AG04450 (cell line): ENCODE data around the gene PLPP7. TPM values are rescaled to one million over a fixed set of nuclear protein-coding genes. Genes with fewer than 3 reads are reported as not detected.

Experiments used
- CTCF ChIA-PET: fragments of 300-600, 350-600 bp; formaldehyde crosslinking; extraction: SDS; loops from one replicate; lab custom pipeline; 2022; ENCODE audit warnings: antibody characterized with exemption, inconsistent platforms; lab: Charles Lee
- POLR2A ChIA-PET: fragments of 350-600 bp; formaldehyde crosslinking; extraction: SDS; loops from one replicate; lab custom pipeline; 2021; ENCODE audit warnings: antibody characterized with exemption, inconsistent platforms; lab: Yijun Ruan, JAX
- DNase-seq: peaks from one replicate; pipeline ENCODE4 v3.0.0-alpha.2; 2011; ENCODE audit warnings: low read depth, low spot score
- H3K27ac ChIP-seq: one replicate; pipeline ENCODE4 v1.5.1; 2012; ENCODE audit warnings: low read depth, low read length, control low read depth
- H3K27me3 ChIP-seq: one replicate; pipeline ENCODE4 v1.6.0; 2012; ENCODE audit warnings: low read length; ENCODE audit not compliant: control insufficient read depth, insufficient read depth
- H3K4me3 ChIP-seq: 2 replicates; pipeline ENCODE4 v1.5.1; 2011; ENCODE audit warnings: mild to moderate bottlenecking, low read depth, low read length, control low read depth
- H3K9me3 ChIP-seq: 2 replicates; pipeline ENCODE4 v1.5.1; 2012; ENCODE audit warnings: low read length; ENCODE audit not compliant: control insufficient read depth, insufficient read depth
- CTCF ChIP-seq: IDR thresholded peaks from 2 replicates; pipeline ENCODE4 v1.5.1; 2011; ENCODE audit warnings: low read depth, low read length, control low read depth, inconsistent platforms
- polyA plus RNA-seq: library from polyadenylated mRNA; depleted of rRNA; stranded (reverse); fragments of >200 nt; gene quantifications from 2 replicates; pipeline ENCODE4 v1.2.3, GENCODE V29; 2011

Gene PLPP7
- polyA plus RNA-seq, 1 experiment, result 0.57 TPM

- TF ChIP-seq CTCF, result no peak
- Histone ChIP-seq H3K4me3 (no peak overlapping the region), H3K27ac (no peak overlapping the region), H3K27me3 (peaks cover 44% of the 10 kb centered on the region), H3K9me3 (no peaks in the 10 kb centered on the region)
- ChIA-PET POLR2A (no interaction called here), CTCF (no interaction called here)
- no peak for DNase-seq
Measured at GRCh38 chr9:131281119-131281965, 8.2 kb upstream of the PLPP7 start.

GRCh38 chr9:131282175-131282574 is 7.3 kb upstream of the PLPP7 start:
- DNase-seq, result no peak
- ChIA-PET CTCF (no interaction called here), POLR2A (no interaction called here)
- H3K4me3 ChIP-seq, result no peak overlapping the region
- H3K9me3 ChIP-seq, result no peaks in the 10 kb centered on the region
- TF ChIP-seq CTCF, result no peak
- no peak overlapping the region for H3K27ac ChIP-seq
- peaks cover 43% of the 10 kb centered on the region for H3K27me3 ChIP-seq

- Histone ChIP-seq H3K27me3 (peaks cover 43% of the 10 kb centered on the region), H3K9me3 (no peaks in the 10 kb centered on the region; the same call in 1 of the 2 replicates), H3K27ac (no peak overlapping the region), H3K4me3 (peak overlapping the region; percentile 36; the same call in 1 of the 2 replicates)
- ChIA-PET POLR2A (no interaction called here), CTCF (no interaction called here)
- no peak for TF ChIP-seq CTCF
- DNase-seq, result no peak
Measured at GRCh38 chr9:131282688-131283422, 6.7 kb upstream of the PLPP7 start.

GRCh38 chr9:131284856-131285255 is 4.7 kb upstream of the PLPP7 start:
- no peak for DNase-seq
- TF ChIP-seq CTCF, result no peak
- ChIA-PET POLR2A (no interaction called here), CTCF (no interaction called here)
- Histone ChIP-seq H3K27me3 (peaks cover 38% of the 10 kb centered on the region), H3K4me3 (no peak overlapping the region), H3K27ac (no peak overlapping the region), H3K9me3 (no peaks in the 10 kb centered on the region; the same call in 1 of the 2 replicates)

GRCh38 chr9:131287359-131287758 is 2.2 kb upstream of the PLPP7 start:
- ChIA-PET CTCF (no interaction called here), POLR2A (no interaction called here)
- TF ChIP-seq CTCF, result no peak
- no peak for DNase-seq
- Histone ChIP-seq H3K9me3 (no peaks in the 10 kb centered on the region; the same call in 1 of the 2 replicates), H3K4me3 (no peak overlapping the region), H3K27ac (no peak overlapping the region), H3K27me3 (peaks cover 16% of the 10 kb centered on the region)
